Stimulated activated CD4-positive, alpha-beta T cell treated with anti-CD3 and anti-CD28 coated beads, Interleukin-1b, Interleukin-23, amount 100 ng/mL, for 1 hour (primary cell): ENCODE measurements around the gene DAB2.
A peak's percentile ranks its signal among the peaks of the same experiment; 100 is the strongest.

Source experiments
- DNase-seq, 2 donors: peaks; one replicate each; pipeline ENCODE4 v3.0.0-alpha.2; 2020; ENCODE audit warnings: low read depth in 2 of 2

The DAB2 gene

GRCh38 chr5:39424736-39425637 is at the start of gene DAB2:
Gene DAB2 (minus strand): TSS chr5:39424980. CDS start chr5:39394320, 30,660 bp downstream.
- peak in 1 of 2 donors; percentile 11 for DNase-seq

DNA sequence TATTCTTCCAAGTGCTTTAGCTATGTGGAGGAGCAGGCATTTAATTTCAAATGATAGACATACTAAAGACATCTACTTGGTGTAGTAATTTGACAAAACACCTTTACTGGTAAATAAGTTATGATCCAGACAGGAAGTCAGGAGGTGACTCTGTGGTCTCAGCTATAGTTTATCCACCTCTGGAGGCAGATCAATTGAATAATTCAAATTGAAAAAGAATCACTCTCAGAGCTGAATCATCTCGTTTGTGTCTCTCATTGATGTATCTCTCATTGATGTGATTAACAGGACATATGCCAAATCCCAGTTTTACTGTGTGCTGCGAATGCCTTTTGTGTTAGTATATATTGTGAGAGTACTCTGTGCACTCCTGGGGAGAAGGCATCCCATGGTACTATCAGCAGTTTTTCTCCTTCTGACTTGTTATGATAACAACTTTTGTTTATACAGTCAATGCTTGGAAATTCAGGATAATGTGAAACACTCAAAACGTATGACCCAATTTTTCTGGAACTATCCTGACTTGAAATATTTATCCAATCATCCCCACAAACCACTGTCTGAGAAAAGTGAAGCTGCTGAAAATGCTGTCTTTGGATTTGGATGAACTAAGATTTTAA is 48.5 kb upstream of the DAB2 start:
- no peak for DNase-seq

- no peak for DNase-seq
Observed at GRCh38 chr5:39471836-39472508, 47.2 kb upstream of the DAB2 start.

DNA sequence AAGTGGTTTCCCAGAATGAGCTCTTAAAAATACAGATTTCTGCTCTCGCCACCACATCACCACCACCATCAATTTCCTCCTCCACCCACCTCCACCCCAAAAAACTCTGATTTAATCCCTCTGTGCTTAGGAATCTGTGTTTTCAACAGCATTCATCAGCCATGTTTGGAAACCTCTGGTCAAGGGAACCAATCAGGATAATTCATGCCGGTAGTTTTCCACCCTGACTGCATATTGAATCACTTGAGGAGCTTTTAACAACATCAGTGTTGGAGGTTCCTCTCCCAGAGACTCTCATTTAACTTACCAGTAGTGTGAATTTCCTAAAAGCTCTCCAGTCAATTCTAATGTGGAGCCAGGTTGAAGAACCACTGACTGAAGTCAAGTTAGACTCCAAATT is 46.0 kb upstream of the DAB2 start:
- no peak for DNase-seq

- no peak for DNase-seq
Observed at GRCh38 chr5:39469777-39470415, 45.1 kb upstream of the DAB2 start.

DNA sequence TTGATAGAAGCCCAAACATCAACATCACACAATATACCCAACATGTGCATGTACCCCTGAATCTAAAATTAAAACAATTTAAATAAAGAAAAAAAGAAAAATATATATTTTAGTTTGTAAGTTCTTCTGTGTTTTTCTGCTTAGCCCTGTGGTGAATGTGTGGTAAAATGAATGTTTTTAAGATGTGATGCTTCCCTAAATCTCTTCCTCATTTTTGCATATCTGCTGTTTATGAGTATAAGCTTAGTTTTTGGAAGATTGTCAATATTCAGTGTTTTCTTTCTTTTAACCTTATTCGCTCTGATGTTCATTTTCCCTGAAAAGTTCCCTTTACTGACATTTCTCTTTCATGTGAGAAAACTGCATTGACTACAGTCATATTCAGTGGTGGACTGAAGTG is 44.4 kb upstream of the DAB2 start:
- no peak for DNase-seq

DNA sequence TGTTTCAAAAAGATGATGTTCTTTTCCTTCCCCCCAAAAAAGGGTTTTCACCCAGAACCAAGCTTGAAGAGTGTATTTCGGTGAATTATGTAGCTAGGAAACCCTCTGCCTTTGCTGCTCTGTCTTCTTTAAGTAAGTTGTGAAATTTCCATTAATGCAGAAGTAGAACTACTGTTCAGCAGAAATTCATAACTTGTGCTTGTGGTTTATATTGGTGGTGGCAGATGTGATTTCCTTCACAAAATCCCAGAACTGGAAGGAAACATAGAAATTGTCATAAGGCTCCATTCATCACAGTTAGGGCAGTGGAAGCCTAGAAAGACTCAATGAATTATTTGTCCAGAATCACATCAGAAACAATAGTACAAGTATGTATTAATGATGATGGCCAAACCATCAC is 42.1 kb upstream of the DAB2 start:
- no peak for DNase-seq

DNA sequence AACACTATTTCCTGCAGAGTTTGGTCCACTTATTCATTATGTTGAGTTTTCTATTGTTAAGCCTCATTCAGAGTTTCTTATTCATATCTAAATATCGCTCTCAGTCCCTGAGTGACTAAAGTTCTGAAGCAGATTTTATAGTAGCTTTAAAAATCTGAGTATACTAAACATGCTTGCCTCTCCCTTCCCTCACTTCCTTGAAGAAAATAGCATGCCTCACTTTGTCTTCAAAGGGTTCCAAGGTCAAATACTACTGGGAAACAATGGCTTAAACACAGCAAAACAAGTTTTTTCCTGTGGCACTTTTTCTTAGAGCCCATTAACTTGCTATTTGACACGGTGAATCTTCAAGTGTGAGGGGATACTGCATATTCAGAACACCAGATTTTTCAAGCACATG is 41.1 kb upstream of the DAB2 start:
- no peak for DNase-seq

GRCh38 chr5:39465097-39465496 is 40.3 kb upstream of the DAB2 start:
- no peak for DNase-seq

GRCh38 chr5:39464088-39464487 is 39.3 kb upstream of the DAB2 start:
- no peak for DNase-seq

DNA sequence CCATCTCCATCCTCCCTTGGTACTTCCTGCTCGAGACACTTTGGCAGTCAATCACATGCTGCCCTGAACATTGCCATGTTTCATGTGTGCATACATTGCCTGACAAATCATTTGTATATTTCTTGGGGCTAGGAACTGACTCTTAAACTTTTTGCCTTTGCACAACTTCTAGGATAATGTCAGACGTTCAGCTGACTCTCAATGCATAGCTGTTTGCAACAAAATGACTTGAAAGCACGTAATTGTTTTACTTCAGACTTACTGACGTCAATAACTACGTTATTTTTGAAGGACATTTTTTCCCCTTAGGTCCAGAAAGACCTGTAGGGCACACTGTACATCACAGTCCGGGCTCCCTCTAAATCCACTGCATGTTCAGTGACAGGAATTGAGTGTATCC is 37.4 kb upstream of the DAB2 start:
- no peak for DNase-seq

DNA sequence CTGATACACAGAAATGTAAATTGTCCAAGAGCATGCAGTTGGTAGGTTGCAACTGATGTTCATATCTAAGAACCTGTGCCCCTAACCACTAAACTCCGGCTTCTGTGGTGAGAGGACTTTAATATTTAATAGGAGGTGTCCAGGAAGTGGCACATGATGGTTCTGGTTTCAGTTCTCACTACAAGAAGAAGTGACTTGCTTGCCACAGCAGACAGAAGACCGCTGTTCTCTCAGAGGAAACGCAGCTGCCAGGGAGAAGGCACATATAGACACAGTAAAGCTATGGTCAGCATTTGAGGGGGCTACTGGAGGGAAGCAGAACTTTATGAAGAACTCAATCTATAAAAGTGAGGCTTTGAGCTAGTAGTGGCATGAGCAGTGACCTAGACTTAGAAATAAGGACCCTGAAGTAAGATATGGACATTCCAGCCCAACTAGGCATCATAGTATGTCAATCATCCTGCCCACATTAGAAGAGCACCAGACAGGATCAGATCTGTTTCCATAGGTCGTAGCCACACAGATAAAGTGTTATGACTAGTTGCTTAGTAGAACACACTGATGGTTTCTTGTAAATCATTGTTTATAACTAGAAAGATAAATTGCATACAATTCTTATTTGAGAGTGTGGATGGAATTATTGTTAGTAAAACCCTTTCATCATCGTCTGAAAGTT is 36.4 kb upstream of the DAB2 start:
- no peak for DNase-seq

DNA sequence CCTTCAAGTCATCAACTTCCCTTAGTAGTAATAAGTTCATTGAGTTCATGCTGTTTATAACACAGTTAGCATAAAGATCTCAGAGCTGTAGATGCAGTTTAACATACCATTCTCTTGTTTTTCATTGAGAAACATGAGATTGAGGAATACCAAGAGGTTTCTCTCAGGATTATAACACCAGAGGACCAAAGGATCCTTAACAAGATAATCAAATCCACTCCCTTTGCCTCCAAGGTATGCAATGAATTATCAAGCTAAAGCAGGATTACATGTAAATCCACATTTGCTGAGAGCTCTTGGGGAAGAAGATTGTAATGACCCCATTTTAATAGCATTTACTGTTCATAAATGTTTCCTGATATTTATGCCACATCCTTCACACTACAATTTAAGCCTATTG is 35.1 kb upstream of the DAB2 start:
- no peak for DNase-seq

DNA sequence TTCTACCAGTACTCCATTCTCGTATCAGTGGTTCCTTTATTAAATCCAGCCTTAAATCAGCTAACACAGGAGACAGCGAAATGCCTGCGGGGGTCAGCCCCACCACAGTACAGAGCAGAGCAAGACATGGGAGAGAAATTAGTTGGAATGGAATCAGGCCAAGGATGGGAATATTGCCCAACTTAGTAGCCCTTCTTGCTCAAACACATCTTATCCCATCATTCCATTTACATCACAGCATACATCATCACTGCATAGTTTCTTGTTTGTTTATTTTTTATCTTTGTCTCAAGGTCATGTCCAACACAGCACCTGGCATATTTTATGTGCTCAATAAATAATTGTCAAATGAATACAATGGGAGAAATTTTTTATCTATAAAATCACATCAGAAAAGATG is 34.3 kb upstream of the DAB2 start:
- no peak for DNase-seq

GRCh38 chr5:39455645-39456044 is 30.9 kb upstream of the DAB2 start:
- DNase-seq, result no peak

DNA sequence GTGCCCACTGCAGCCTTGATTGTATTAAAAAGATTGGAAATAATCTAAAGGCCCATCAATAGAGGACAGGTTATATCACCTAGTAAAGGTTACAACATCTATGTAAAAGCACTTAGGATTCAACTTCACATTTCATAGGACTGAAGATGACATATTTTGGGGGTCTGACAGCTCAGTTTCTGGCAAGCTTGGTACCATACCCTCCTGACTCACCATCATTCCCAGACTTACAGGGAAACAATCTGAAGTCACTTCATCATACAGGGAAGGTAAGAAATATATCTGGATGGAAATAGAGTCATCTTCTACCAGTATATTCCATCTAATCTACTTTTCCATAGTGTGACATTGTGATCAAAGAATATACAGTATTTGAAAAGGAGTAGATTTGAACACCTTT is 28.8 kb upstream of the DAB2 start:
- no peak for DNase-seq

DNA sequence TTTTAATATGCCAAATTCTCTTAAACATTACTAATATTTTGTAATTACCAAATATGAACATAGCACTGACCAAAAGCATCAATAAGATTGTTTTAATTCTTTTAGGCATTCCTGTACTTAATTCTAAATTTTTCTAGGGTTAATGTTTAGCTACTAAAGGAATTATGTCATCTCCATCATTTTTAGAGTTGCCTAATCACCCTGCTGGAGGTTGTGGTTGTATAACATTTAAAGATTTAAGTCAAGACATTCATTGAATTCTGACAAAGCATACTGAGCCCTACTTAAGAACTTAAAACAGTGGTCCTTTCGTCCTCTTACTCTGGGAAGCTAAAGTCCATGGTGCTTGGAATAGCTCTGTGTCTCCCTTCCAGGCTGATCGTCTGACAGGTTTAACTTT is 28.1 kb upstream of the DAB2 start:
- no peak for DNase-seq

DNA sequence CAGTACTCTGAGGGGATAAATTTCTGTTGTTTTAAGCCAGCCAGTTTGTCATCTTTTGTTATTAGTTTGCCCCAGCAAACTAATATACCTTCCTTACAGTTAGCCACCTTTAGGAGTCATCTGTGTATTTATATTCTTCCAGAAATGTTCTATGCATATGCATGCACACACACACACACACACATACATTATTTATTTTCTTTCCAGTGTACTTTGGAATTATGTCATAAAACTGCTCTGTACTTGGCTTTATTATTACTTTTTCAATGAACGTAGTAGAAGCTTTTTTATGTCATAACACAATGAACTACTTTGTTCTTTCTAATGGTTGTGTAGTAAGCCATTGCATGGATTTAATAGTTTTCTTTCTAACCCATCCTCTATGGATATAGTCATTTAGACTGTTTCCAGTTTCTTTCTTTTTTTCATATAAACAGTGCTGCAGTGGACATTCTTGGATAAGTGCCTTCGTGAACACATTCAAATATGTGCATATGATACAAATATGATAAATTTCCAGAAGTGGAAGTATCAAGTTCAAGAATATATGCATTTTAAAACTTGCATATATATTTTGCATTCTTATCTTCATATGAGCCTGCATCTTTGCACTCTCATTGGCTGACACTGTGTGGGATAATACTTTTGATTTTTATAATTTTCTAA is 26.6 kb upstream of the DAB2 start:
- no peak for DNase-seq

DNA sequence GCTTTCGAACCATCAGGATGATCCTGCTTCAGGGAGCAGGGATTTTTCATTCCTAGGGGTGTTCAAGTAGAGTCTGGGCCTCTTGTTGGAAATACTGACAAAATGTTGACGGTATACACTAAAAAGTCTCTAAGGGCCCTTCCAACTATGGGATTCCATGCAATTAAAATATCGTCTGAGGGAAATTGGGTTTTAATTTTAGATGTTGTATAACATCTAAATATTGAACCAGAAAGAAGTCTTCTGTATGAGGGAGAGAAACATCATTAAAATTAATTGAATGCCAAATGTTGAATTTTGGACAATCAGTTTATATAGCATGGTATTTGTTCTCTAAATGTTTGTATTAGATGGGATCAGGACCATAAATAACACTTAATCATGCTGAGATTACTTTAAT is 25.7 kb upstream of the DAB2 start:
- DNase-seq, result no peak

DNA sequence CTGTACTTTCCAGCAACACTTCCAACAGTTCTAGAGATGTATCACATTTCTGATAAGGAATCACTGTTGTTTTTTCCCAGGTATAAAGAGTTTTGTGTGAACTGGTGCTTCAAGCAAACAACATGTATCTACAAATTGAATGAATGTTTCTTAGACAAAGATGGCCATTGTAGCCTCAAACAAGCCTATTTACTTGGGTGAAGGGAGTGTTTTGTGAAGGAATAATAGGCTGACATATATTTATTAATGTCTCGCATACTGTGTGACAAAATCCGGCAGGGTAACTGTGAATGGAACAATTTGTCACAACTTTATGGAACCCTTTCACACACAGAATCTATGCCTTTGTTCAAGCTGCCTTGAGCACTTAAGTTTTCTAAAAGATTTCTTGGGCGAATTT is 24.8 kb upstream of the DAB2 start:
- DNase-seq, result no peak

GRCh38 chr5:39448506-39449128 is 23.8 kb upstream of the DAB2 start:
- DNase-seq, result no peak
